NOMO-1 treated with DMSO at 0.1 percent for 48 hours (cell line): ENCODE data around the gene OR11H7.
"Not testable (repeated sequence)": the region's sequence is repeated elsewhere in the genome, so short reads cannot be mapped to it uniquely, and the experiment has no call there.

ENCODE experiments used
- DNase-seq: peaks from one replicate; lab custom pipeline; 2025; ENCODE audit not compliant: unreplicated experiment; lab: John Stamatoyannopoulos, UW

OR11H7 gene

GRCh38 chr14:20228681-20229080 lies at the start of gene OR11H7:
TSS of gene OR11H7 (plus strand) at chr14:20228981.
- DNase-seq, result no peak

- peak; percentile 83 for DNase-seq
Measured at GRCh38 chr14:20179218-20179617, 49.6 kb upstream of the OR11H7 start.

GRCh38 chr14:20179880-20180279 lies 48.9 kb upstream of the OR11H7 start:
- DNase-seq, result peak; percentile 91

- peak; percentile 53 for DNase-seq
Measured at GRCh38 chr14:20180486-20180885, 48.3 kb upstream of the OR11H7 start.

GRCh38 chr14:20184181-20184580 lies 44.6 kb upstream of the OR11H7 start:
- no peak for DNase-seq

GRCh38 chr14:20190596-20190995 lies 38.2 kb upstream of the OR11H7 start, which contains the start of gene OR11G2:
TSS of gene OR11G2 (plus strand) at chr14:20190896. CDS start at chr14:20197438, 6,542 bp downstream.
- no peak for DNase-seq

GRCh38 chr14:20191396-20191795 lies 37.4 kb upstream of the OR11H7 start:
- no peak for DNase-seq

GRCh38 chr14:20194101-20194500 lies 34.7 kb upstream of the OR11H7 start:
- DNase-seq, result no peak

- DNase-seq, result not testable (repeated sequence)
Measured at GRCh38 chr14:20195170-20195569, 33.6 kb upstream of the OR11H7 start.

GRCh38 chr14:20195911-20196310 lies 32.9 kb upstream of the OR11H7 start:
- no peak for DNase-seq

- DNase-seq, result peak; percentile 74
Measured at GRCh38 chr14:20197459-20197858, 31.3 kb upstream of the OR11H7 start.

GRCh38 chr14:20198991-20199390 lies 29.8 kb upstream of the OR11H7 start:
- DNase-seq, result no peak

GRCh38 chr14:20204721-20205120 lies 24.1 kb upstream of the OR11H7 start:
- no peak for DNase-seq

GRCh38 chr14:20209595-20209994 lies 19.2 kb upstream of the OR11H7 start:
- DNase-seq, result no peak

- not testable (repeated sequence) for DNase-seq
Measured at GRCh38 chr14:20212406-20212805, 16.4 kb upstream of the OR11H7 start.

GRCh38 chr14:20215196-20215595 lies 13.6 kb upstream of the OR11H7 start:
- no peak for DNase-seq

GRCh38 chr14:20219033-20219432 lies 9.7 kb upstream of the OR11H7 start:
- no peak for DNase-seq

- no peak for DNase-seq
Measured at GRCh38 chr14:20223410-20223809, 5.4 kb upstream of the OR11H7 start, which contains the start of gene OR11H6. TSS of gene OR11H6 (plus strand) at chr14:20223710. CDS start at chr14:20223710, 0 bp downstream.

GRCh38 chr14:20235415-20235814 lies 6.6 kb downstream of the OR11H7 start:
- not testable (repeated sequence) for DNase-seq

GRCh38 chr14:20247646-20248246 lies 19.0 kb downstream of the OR11H7 start:
- peak; percentile 33 for DNase-seq

- no peak for DNase-seq
Measured at GRCh38 chr14:20262642-20263128, 33.9 kb downstream of the OR11H7 start.

- not testable (repeated sequence) for DNase-seq
Measured at GRCh38 chr14:20264361-20264760, 35.6 kb downstream of the OR11H7 start.

- no peak for DNase-seq
Measured at GRCh38 chr14:20274062-20274461, 45.3 kb downstream of the OR11H7 start.
